ENCODE measurements around the gene CEP131. TPM values are rescaled to one million over a fixed set of nuclear protein-coding genes. Genes with fewer than 3 reads are reported as not detected.

Gene CEP131
- 12.2 and 13.8 TPM in 2 replicates for total RNA-seq
- long read RNA-seq, partial matches to known transcripts, result 1 of 3 reads
- long read RNA-seq, other reads (novel, unspliced or antisense), result 1 of 3 reads

DNA sequence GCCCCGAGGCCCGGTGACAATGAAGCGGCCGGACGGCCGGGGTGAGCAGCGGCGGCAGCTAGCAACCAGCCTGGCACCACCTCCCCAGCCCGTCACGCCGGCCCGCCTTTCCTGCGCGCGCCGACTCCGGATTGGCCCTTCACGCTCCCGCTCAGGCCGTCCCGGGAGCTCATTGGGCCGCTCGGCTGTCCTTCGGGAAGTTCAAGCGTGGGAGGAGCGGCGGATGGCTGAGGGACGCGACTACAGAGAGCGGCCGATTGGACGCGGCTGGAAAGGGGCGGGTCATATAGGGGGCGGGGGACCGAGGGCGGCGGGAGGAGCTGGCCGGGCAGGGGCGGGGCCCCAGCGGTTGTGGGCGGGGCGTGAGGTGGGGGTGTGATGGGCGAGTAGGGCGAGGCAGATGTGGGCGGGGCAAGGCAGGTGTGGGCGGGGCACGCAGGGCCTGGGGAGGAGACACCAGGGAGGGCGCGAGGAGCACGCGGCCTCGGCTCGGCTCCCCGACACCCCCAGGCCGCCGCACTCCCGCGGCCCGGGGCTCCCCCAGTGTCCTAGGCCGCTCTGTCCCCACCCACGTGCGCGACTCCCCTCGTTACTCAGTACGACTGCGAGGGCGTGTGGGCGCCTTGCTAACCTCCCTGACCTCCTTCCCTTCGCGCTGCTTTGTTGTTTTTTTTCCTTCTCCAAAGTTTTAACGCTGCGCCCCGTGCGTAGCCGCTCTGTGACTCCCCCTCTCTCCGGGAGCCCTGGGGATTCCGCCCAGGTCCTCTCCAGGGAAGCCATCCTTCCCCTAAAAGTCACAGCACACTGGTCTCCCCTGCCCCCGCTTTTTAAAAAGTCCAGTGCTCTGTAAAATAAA lies at the start of gene CEP131:
Gene CEP131, minus strand, starts transcription at position 60 of the 856 bp plus-strand sequence. CDS start 2,909 bp downstream, outside the sequence.
- DNase-seq (ENCODE audit: extremely low spot score, unreplicated experiment), result peak; percentile 100
- TF ChIP-seq CTCF (IDR thresholded peaks at IDR 0.05), result no peak
- H3K27me3 Mint-ChIP-seq (ENCODE audit: unreplicated experiment), result no peaks in the 10 kb centered on the region
- H3K27ac Mint-ChIP-seq (ENCODE audit: unreplicated experiment), result peak within 1 kb of the TSS; percentile 50
- H3K4me1 Mint-ChIP-seq (ENCODE audit: unreplicated experiment), result peaks cover 17% of the 10 kb centered on the region
- H3K4me3 Mint-ChIP-seq (ENCODE audit: unreplicated experiment), result peak within 1 kb of the TSS; percentile 78
- H3K36me3 Mint-ChIP-seq (ENCODE audit: unreplicated experiment), result peaks cover 7% of the 10 kb centered on the region
- no peaks in the 10 kb centered on the region for H3K9me3 Mint-ChIP-seq (ENCODE audit: unreplicated experiment)

GRCh38 chr17:81271226-81271625 lies 48.5 kb upstream of the CEP131 start:
- Mint-ChIP-seq H3K27ac (ENCODE audit: unreplicated experiment) (no peak overlapping the region), H3K4me1 (ENCODE audit: unreplicated experiment) (no peaks in the 10 kb centered on the region), H3K27me3 (ENCODE audit: unreplicated experiment) (no peaks in the 10 kb centered on the region), H3K36me3 (ENCODE audit: unreplicated experiment) (peaks cover 51% of the 10 kb centered on the region), H3K4me3 (ENCODE audit: unreplicated experiment) (no peak overlapping the region), H3K9me3 (ENCODE audit: unreplicated experiment) (no peaks in the 10 kb centered on the region)
- DNase-seq (ENCODE audit: extremely low spot score, unreplicated experiment), result no peak
- TF ChIP-seq CTCF (IDR thresholded peaks at IDR 0.05), result no peak

GRCh38 chr17:81270279-81270678 lies 47.5 kb upstream of the CEP131 start:
- no peak for TF ChIP-seq CTCF (IDR thresholded peaks at IDR 0.05)
- Mint-ChIP-seq H3K27ac (ENCODE audit: unreplicated experiment) (no peak overlapping the region), H3K9me3 (ENCODE audit: unreplicated experiment) (no peaks in the 10 kb centered on the region), H3K4me1 (ENCODE audit: unreplicated experiment) (no peaks in the 10 kb centered on the region), H3K36me3 (ENCODE audit: unreplicated experiment) (peaks cover 54% of the 10 kb centered on the region), H3K4me3 (ENCODE audit: unreplicated experiment) (no peak overlapping the region), H3K27me3 (ENCODE audit: unreplicated experiment) (no peaks in the 10 kb centered on the region)
- DNase-seq (ENCODE audit: extremely low spot score, unreplicated experiment), result no peak

- Mint-ChIP-seq H3K4me1 (ENCODE audit: unreplicated experiment) (no peaks in the 10 kb centered on the region), H3K27ac (ENCODE audit: unreplicated experiment) (no peak overlapping the region), H3K36me3 (ENCODE audit: unreplicated experiment) (peaks cover 44% of the 10 kb centered on the region), H3K27me3 (ENCODE audit: unreplicated experiment) (no peaks in the 10 kb centered on the region), H3K4me3 (ENCODE audit: unreplicated experiment) (no peak overlapping the region), H3K9me3 (ENCODE audit: unreplicated experiment) (no peaks in the 10 kb centered on the region)
- no peak for TF ChIP-seq CTCF (IDR thresholded peaks at IDR 0.05)
- no peak for DNase-seq (ENCODE audit: extremely low spot score, unreplicated experiment)
Observed at GRCh38 chr17:81267390-81268067, 44.8 kb upstream of the CEP131 start.

GRCh38 chr17:81265576-81265975 lies 42.8 kb upstream of the CEP131 start:
- no peak overlapping the region for H3K27ac Mint-ChIP-seq (ENCODE audit: unreplicated experiment)
- no peaks in the 10 kb centered on the region for H3K4me1 Mint-ChIP-seq (ENCODE audit: unreplicated experiment)
- no peaks in the 10 kb centered on the region for H3K27me3 Mint-ChIP-seq (ENCODE audit: unreplicated experiment)
- DNase-seq (ENCODE audit: extremely low spot score, unreplicated experiment), result no peak
- H3K36me3 Mint-ChIP-seq (ENCODE audit: unreplicated experiment), result peaks cover 35% of the 10 kb centered on the region
- H3K9me3 Mint-ChIP-seq (ENCODE audit: unreplicated experiment), result no peaks in the 10 kb centered on the region
- no peak for TF ChIP-seq CTCF (IDR thresholded peaks at IDR 0.05)
- H3K4me3 Mint-ChIP-seq (ENCODE audit: unreplicated experiment), result no peak overlapping the region

Measured in osteocyte (in vitro differentiated cells).